HG03520 (cell line): ENCODE results near the gene SERPINB4.

Source experiments
- ATAC-seq: cut with Tn5 transposase; IDR thresholded peaks from one replicate; pipeline ENCODE4 v1.9.1; 2021; ENCODE audit warnings: mild to moderate bottlenecking, moderate library complexity; ENCODE audit not compliant: unreplicated experiment

SERPINB4 gene

GRCh38 chr18:63637703-63638102, 6.4 kb downstream of the SERPINB4 start:
- no peak for ATAC-seq

GRCh38 chr18:63627819-63628218, 16.2 kb downstream of the SERPINB4 start:
- no peak for ATAC-seq

GRCh38 chr18:63626431-63626830, 17.6 kb downstream of the SERPINB4 start:
- ATAC-seq = no peak

- ATAC-seq = no peak
Observed at GRCh38 chr18:63624863-63625262, 19.2 kb downstream of the SERPINB4 start.

GRCh38 chr18:63619661-63620060, 24.4 kb downstream of the SERPINB4 start:
- ATAC-seq = no peak

GRCh38 chr18:63617915-63618234, 26.2 kb downstream of the SERPINB4 start:
- ATAC-seq = no peak

GRCh38 chr18:63617049-63617914, 26.8 kb downstream of the SERPINB4 start:
- ATAC-seq = peak; percentile 87

- ATAC-seq = no peak
Observed at GRCh38 chr18:63613420-63613819, 30.6 kb downstream of the SERPINB4 start.

- no peak for ATAC-seq
Observed at GRCh38 chr18:63606526-63606925, 37.5 kb downstream of the SERPINB4 start.

- no peak for ATAC-seq
Observed at GRCh38 chr18:63604791-63605567, 39.1 kb downstream of the SERPINB4 start.

- peak; percentile 95 for ATAC-seq
Observed at GRCh38 chr18:63603772-63604171, 40.3 kb downstream of the SERPINB4 start.

GRCh38 chr18:63603355-63603754, 40.7 kb downstream of the SERPINB4 start:
- ATAC-seq = no peak

GRCh38 chr18:63596964-63597363, 47.1 kb downstream of the SERPINB4 start:
- ATAC-seq = no peak

GRCh38 chr18:63592471-63592870, 51.6 kb downstream of the SERPINB4 start:
- ATAC-seq = no peak

- no peak for ATAC-seq
Observed at GRCh38 chr18:63591725-63592124, 52.3 kb downstream of the SERPINB4 start.

GRCh38 chr18:63590966-63591695, 52.9 kb downstream of the SERPINB4 start:
- no peak for ATAC-seq

- ATAC-seq = no peak
Observed at GRCh38 chr18:63590373-63590772, 53.7 kb downstream of the SERPINB4 start.

- no peak for ATAC-seq
Observed at GRCh38 chr18:63588909-63589308, 55.1 kb downstream of the SERPINB4 start.
